ENCODE measurements around the gene COL28A1.

The COL28A1 gene

DNA sequence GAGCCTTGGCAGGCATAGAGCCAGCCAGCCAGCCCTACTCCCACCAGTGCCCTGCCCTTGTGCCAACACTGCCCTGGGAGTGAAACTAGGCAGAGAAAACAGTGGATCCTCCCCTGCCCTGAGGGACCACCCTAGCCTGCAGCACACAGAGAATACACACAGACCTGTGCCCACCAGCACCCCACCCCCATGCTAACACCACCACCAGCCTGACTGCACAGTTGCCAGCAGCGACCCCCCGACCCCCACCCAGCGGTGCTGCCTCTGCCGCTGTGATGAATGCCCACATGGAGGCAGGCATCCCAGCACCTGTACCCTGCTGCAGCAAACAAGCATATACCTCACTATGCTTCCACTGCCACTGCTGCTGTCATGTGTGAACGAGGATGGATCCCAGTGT, 21.6 kb upstream of the COL28A1 start:
- DNase-seq: no peak

DNA sequence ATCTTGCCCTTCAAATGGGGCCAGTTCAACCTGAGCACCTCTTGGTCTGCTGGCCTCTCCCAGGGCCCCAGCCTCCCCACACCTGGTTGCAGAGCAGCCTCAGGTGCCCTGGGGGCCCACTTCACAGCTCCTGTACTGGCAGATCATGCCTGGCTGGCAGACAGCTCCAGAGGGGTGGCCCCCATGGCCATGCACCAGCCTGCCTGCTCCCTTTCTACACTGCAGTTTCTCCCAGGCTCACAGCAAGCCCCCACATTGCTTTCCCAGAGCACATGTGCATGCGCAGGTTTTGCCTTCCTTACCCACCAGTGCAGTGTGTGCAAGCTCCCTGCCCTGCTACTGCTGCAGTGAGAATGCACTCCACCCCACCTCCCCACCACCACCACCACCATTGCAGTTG, 21.2 kb upstream of the COL28A1 start:
- DNase-seq: no peak

DNA sequence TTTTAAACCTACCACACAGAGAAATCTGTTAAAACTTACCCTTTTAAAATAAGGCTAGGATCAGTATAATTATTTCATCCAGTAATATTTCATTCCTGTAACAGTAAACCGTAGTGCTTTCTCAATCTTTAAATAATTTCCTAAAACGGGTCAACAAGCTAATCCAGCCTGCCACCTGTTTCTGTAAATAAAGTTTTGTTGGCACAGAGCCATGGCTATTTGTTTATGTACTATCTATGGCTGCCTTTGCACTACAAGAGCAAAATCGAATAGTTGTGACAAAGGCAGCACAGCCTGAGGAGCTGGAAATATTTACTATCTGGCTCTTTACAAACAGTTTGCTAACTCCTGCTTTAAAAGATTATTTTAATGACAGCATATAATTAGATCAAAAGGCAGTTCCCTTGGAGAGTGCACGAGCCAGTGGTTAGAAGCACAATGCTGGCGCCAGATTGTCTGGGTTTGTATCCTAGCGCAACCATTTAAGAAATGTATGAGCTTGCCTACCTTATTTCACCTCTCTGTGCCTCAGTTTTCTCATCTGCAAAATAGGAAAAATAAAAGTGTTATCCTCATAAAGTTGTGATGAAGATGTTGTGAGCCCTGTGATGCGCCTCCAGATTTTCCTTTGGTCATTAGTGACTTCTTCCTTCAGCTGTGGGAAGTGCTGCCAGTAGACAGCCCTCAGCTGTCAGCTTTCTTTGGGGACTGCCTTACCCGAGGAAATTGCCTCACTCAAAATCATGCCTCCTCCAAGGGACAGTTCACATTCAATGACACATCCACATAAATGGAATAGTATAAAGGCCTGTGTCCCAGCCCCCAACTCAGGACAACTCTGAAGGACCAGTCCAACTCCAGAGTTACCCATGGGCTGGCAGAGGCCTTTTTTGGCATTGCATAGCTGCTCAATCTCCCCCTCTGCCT, 19.2 kb upstream of the COL28A1 start:
- no peak for DNase-seq

DNA sequence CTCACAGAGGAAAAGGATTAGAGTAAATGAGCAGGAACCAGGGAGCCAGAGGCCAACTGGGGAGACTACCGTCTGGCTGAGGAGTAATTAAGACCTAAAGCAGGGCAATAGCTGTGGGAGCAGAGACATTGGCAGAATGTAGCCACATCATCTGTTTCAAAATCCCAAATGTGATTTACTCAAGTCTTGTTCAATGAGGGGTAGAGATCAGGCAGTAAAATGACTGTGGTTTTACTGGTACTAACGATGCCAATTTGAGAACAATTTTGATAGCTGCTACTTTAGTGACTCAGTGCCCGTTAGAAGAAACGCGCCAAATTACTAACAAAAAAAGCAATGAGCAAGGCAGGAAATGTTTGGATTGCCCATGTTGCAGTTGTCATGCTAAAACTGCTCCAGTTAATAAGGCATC, 18.4 kb upstream of the COL28A1 start:
- no peak for DNase-seq

DNA sequence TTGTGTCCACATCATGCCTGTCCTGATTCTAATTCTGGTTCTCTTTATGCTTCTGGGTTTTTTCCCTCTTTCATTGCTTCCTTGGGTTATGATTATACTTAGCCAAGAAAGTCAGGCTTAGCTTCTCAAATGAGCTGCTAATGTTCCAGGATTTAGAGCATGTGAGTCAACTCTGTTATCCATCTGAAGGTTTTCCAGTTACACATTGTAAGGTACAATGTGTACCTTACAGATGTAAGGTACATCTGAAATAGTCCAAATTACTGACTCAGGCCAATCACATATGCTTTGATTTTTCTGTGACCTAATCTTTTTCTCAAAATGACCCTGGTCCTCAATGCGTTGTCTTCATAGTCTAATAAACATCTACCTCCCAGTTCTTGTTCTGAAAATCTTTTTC, 17.7 kb upstream of the COL28A1 start:
- DNase-seq: no peak

DNA sequence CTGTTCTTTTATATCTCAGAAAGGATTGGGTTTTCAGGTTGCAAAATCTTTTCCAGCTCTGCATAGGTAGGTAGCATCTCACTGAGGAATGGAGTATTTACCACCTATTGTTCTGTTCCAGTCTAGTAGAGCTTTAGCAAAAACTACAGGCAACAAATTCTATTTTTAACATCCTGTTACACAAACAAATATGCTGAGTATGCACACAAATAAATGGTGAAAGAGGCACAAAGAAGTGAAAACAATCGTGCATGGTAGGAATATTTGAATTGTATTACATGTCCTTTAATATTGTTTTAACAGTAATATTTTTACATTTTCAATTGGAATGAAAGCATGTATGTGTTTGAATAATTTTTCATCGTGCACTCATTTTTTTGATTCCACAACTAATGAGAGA, 16.5 kb upstream of the COL28A1 start:
- DNase-seq: no peak

DNA sequence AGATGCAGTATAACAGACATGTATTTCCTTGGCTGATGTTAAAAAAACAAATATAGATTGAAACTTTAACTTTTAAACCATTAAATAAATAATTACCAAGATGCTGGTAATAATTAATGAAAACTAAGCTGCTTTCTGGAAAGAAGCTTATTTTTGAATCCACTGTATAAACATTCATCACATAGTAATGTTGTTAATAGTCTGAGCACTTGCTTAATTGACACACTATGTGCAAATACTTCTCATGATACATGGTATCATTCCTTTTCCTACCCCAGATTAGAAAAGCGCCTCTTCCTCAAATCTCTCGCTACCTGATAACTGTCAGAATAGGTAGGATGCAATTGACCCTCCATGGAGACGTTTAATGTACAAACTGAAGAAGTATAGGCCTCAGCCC, 15.0 kb upstream of the COL28A1 start:
- no peak for DNase-seq

DNA sequence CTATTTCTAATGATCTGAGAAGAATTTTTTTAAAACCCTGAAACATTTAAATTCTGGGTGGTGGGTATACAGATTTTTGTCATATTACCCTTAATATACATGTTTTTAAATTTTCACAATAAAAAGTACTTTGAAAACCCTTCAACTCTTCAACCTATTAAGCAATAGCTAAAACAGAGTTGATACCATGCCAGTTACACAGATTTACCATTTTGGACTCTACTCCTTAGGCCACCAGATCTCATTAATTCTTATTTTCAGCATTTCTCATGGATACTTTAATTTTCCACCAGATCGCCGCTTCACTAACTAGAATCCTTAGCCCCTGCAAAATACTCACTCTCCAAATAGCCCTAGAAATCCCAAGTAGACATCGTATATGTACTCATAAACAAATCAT, 12.7 kb upstream of the COL28A1 start:
- DNase-seq: no peak

DNA sequence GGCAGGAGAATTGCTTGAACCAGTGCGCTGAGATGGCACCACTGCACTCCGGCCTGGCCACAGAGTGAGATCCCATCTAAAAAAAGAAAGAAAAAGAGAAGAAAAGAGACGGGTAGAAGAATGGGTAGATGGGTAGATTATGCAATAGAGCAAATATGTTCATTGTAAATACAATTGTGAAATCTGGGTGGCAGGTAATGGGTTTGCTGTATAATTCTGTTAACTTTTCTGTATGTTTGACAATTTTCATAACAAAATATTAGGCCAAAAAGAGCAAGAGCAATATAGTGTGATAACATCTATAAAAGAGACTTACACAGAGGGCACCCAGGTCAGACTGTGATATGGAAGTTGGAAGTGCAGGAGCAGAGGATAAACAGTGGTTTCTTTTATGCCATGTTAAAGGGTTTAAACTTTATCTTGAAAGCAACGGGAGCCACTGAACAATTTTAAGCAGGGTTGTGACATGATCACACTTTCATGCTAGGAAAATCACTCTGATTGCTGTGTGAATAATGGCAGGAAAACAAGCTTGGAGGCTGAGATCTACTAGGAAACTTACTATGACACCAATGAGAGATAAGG, 6.7 kb upstream of the COL28A1 start:
- no peak for DNase-seq

DNA sequence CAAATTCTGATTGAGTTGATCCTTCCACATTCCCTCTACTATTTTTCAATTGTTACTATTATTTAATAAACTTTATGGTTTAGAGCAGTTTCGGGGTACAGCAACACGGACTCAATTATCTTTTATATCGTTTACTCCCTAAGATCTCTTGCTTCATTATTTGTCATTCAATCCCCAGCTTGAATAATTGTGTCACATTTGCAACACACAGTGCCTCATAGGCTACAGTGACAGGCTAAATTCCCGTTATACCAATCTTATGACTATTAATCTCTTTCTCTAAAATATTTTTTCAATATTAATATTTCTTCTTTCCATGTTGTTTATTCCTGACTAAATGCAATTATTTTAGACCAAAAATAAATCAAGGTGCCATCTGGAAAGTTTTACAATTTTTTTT, 4.0 kb upstream of the COL28A1 start:
- no peak for DNase-seq

DNA sequence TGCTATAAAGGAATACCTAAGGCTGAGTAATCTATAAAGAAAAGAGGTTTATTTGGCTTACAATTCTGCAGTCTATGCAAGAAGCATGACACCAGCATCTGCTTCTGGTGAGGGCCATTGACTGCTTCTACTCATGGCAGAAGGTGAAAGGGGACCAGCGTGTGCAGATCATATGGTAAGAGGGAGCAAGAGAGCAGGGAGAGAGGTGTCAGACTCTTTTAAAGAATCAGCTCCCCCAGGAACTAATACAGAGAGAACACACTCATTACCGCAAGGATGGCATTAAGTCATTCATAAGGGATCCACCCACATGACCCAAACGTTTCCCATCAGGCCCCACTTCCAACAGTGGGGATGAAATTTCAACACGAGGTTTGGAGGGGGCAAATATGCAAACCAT, 3.5 kb upstream of the COL28A1 start:
- no peak for DNase-seq

DNA sequence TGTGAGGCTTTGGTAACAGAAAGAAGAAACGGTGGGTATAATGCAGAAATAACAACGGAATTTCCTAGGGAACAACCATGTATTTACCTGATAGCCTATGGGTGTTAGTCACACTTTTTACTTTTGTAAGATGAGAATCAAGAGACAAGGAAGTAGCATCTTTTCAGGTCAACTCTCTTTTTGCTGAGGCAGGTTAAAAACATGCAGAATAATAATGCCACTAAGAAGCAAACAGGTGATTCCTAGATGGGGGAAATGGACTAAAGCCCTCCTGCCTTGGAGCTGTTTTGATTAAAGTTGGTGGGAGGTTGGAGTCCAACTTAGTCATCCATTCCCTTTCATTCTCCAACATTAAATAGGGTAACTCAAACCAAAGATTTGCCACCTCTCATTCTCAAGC, 2.0 kb upstream of the COL28A1 start:
- DNase-seq: no peak

DNA sequence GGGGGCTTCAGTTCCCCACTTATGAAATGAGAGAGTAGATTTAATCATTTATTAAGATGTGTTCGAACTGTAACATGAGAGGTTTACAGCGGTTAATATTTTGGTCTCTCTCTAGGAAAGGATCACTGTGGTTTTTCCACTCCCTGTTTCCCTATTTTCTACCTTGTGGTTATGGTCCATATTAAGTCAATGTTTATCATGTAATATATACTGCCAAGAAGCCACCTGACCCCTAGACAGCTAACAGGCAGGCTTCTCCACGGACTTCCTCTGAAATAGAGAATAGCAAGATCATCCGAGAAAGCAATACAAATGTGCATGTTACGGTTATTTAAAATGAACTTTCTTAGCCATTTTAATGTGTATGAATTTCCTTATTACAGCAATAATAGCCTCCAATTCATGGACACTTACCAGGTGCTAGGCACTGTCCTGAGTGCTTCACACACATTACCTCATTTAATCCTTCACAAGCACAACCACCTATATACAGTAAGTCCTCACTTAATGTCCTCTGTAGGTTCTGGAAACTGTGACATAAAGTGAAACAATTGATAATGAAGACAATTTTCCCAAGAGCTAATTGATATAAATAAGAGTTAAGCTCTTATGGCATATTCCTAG, 835 bp upstream of the COL28A1 start:
- no peak for DNase-seq

DNA sequence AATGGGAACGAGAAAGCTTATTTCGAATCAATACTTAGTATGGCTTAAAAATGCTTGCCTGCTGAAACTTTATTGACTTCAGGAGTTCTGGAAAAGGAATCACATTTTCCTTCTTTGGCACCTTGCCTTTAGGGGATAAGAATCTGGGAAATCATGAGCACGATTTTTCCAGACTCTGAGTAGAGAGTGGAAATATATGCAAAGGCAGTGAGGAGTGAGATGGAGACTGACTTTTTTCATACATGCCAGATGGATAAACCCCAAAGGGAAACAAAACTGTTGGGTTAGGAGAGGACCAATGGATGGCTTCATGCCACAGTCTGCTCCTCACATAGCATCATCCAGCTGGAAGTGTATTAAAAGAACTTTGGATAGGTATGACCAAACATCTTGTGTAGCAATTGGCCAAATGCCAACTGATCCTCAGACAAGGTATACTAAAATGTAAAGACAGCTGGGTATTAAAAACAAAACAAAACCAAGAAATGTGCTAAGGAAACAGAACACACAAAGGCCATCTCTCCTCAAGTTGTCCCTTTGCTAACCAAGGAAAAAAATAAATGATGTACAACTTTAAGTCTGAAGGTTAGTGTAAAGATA, 1.7 kb downstream of the COL28A1 start:
- DNase-seq: no peak

DNA sequence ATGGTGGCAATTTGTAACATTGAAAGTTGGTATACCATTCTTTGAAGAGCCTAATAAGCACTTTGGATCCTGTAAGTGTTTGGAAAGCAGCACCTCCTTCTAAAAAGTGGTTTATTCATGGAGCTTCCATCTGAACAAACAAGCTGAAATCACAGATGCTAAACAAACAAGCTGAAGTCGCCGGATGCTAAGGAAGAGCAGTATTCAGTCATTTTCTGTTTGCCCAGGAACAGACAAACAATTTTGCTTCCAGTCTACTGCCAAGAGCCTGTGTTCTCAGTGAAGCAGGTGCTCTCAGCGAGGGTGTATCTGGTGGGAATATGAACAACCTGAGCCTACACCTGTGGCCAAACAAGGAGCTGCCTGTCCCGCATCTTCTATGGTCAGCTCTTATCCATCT, 6.3 kb downstream of the COL28A1 start:
- DNase-seq: no peak

DNA sequence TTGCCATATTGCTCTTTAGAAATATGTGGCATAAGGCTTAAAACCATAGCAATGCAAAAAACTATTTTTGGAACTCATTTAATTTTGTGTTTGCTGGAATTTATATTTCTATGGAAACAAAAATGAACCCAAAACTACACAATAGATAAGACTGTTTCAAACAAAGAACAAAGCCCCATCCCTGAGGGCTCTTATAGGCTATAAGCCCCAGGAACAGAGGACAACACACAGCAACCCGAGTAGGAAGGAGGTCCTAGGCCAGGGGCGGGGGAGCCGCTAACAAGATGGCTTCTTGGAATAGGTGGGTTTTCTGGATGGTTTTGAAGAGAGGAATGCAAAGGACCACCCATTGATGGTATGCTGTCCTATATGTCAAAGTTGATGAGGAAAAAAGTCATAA, 8.6 kb downstream of the COL28A1 start:
- DNase-seq: no peak

DNA sequence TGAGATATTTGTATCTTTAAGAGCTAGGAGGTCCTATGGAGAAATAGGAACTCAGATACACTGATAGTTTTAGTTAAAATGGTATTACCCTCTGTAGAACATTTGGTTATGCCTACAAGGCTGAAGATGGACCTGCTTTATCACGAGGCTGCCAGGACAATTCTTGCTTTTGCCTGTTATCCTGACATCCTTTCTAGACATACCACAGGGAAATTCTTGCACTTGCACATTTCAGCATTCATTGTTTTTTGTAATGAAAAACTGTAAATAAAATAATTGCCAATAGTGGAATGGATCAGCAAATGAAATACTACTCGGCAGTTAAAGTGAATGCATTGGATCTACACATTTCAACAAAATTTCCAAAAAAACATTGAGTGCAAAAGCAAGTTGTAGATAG, 9.7 kb downstream of the COL28A1 start:
- no peak for DNase-seq

DNA sequence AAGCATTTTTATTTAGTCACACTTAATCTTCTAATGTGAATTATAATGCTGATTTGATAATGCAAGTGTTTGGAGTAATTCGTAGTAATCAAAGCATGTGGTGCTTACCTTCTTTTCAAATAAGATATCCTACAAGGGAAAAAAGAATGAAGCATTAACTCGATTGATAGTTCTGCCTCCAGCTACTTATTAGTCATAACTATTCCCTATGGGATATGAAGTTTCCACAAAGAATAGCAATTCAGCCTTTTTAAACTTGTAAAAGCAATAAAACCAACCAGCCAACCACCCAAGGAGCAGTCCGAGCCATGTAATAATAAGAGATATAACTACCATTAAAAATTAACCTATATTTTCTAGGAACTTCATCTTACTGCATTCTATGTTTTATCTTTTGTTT, 11.6 kb downstream of the COL28A1 start:
- no peak for DNase-seq

DNA sequence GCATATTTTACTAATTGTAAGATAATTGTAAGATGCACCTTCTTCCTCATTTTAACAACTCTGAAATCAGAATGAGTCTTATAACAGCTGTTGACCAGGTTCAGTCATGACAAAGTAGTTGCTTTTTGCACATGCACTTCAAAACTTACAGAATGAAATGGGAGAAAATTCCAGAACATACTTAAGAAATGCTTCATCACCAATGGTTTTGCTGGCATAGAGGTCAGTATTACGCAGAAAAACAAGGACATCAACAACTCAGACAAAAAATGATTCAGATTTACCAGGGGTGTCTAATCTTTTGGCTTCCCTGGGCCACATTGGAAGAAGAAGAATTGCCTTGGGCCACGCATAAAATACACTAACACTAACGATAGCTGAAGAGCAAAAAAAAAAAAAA, 13.3 kb downstream of the COL28A1 start:
- DNase-seq: no peak

DNA sequence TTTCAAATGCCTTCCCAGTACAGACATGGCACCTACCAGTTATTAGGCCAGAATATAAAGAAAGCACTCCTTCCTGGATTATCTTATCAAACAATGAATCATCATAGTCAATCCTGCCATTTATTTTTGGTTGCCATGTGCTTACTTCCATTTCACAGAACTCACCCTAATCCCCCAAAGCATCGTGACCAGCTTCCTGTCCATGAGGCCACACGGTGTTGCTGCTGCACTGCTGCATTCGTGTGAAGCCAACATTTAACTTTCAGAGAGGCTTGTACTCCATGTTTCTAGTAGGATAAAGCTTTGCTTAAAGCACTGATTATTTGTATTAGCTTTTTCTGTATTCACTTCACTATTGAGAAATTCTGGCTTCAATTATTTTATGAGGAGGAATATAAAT, 14.4 kb downstream of the COL28A1 start:
- no peak for DNase-seq

DNA sequence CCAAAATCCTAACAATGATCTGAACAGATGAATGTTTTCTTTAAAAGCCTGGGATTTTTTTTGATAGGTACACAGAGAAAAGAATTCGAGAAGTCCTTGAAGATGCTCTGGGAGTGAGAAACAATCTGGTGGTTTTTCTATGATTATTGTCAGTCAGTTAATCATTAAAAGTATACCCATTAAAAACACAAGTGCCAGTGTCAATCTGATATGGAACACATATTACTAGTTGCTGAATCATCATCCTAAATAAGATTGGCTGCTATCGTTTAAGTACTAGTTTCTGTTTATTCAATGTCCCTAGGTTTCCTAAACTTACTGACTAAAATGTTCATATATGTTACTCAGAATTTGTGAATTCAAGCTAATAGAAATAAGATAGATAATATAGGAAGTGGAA, 16.1 kb downstream of the COL28A1 start:
- DNase-seq: no peak

DNA sequence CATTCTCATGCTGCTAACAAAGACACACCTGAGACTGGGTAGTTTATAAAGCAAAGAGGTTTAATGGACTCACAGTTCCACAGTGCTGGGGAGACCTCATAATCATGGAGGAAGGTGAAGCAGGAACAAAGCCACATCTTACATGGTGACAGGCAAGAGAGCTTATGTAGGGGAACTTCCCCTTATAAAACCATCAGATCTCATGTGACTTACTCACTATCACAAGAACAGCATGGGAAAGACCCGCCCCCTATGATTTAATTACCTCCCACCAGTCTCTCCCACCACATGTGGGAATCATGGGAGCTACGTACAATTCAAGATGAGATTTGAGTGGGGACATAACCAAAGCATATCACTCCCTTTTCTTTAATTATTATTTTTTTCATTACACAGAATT, 16.6 kb downstream of the COL28A1 start:
- peak; percentile 16 for DNase-seq

DNA sequence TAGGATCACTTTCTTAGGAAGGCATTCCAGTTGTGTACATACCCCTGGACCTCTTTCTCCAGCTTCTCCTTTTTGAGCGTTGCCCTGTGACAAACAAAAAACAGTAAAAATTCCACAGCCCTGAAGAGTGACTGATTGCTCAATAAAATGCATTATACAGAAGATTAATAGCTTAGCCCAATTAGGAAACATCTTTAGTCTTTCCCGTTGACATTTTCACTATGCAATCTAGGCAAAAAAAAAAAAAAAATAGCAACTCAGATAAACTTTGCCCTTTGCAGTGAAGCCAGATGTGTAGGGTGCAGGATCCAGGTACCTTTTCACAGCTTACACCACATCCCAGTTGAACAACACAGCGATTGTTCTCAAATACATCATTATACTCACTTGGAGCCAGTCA, 17.9 kb downstream of the COL28A1 start:
- peak; percentile 19 for DNase-seq

DNA sequence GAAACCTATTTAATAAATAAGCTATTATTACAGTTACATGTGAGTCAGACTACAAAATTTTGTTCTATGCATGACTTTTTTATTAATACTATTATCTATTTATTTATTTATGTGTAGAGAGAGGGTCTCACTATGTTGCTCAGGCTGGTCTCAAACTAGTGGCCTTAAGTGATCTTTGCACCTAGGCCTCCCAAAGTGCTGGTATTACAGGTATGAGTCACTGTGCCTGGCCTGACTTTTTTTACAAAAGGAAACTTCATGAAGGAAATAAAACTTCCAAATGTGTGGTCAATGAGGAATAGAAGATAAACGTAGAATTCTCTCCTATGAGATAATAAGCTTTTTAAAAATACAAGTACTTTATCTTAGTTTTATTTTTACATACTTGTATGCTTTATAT, 19.0 kb downstream of the COL28A1 start:
- DNase-seq: no peak

All from suppressor macrophage treated with lipopolysaccharide for 4 hours (primary cell).